NK-92 (cell line): ENCODE data around the gene CTNNA2.

Experiments
- DNase-seq: peaks from one replicate; lab custom pipeline; 2025; ENCODE audit not compliant: unreplicated experiment; lab: John Stamatoyannopoulos, UW

The CTNNA2 gene

DNA sequence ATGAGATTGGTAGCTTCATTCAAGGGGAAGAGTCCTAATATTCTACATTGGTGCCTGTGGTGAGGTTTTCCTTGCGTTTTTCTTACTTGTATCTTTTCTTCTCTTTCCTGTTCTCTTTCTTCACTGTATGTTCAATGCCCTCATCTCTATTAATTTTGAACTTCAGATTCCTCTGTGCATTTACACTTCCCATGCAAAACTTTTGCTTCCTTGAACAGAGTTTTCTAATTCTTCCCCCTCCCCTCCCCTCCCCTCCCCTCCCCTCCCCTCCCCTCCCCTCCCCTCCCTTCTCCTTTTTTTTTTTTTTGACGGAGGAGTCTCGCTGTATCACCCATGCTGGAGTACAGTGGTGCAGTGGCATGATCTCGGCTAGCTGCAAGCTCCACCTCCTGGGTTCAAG, 403.4 kb downstream of the CTNNA2 start:
- DNase-seq, result no peak

GRCh38 chr2:79920512-79921076, 407.7 kb downstream of the CTNNA2 start:
- DNase-seq, result no peak

- DNase-seq, result no peak
Measured at GRCh38 chr2:79929624-79930023, 416.8 kb downstream of the CTNNA2 start.

DNA sequence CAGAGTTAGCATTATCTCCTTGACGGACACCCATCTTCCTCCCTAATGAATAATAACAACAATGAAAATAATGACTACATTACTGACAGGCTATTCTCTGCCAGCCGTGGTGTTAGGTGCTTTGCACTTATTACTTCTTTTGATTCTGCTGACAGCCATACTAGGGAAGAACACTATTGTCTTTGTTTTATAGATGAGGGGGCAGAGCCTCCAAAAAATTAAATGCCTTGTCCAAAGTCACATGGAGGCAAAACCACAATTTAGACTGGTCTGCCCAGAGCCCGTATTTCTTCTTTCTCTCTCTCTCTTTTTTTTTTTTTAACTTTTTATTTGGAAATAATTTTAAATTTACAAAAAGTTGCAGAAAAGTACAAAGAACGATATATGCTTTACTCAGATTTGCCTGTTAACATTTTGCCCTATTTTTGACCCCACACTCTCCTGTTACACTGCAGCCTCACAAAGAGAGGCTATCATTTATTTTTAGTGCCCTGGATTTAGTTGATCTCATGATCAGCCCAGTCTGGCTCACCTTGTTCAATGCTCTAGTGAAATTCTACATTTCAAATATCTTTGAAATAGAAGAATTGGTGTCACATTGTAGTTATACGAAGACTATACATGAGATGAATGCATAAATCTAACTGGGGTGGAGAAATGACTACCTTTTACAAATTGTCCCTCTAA, 422.3 kb downstream of the CTNNA2 start:
- DNase-seq, result no peak

GRCh38 chr2:79935771-79936657, 423.2 kb downstream of the CTNNA2 start:
- DNase-seq, result no peak

DNA sequence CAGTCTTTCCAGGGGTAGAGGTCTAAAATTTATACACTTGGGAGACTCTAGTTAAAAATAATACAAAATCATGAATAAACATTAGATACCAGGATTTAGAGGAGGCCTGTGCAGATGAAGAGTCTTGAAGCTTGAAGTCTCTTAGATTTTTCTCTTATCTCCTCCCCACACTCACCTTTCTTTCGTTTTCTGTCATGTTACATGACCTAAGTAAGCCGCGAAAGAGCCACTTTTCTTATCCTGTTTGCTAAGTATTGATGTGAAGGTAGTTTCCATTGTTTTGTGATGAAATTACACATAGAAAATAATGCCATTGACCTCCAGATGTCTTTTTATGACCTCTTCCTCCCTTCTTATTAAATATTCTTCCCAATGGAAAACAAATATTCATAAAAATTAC, 423.9 kb downstream of the CTNNA2 start:
- no peak for DNase-seq

GRCh38 chr2:79938648-79939047, 425.8 kb downstream of the CTNNA2 start:
- DNase-seq, result no peak

- no peak for DNase-seq
Measured at GRCh38 chr2:79940364-79940763, 427.5 kb downstream of the CTNNA2 start.

- DNase-seq, result no peak
Measured at GRCh38 chr2:79941179-79941578, 428.3 kb downstream of the CTNNA2 start.

DNA sequence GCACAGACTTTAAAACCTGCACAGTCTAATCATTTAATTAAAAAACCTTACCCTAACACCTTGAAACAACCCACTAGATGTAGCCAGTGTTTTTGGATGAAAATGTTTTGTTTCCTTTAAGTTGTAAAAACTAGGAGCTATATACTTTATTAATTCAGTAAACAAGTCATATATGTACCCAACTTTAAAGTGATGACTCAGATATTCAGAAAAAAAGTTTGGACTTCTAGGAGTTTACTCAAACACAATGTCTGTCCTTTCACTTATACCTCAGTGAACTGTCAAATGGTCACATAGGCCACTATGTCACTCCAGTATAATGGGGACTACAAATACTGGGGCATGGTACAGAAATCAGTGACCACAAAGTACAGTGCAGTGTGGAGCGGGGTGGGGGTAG, 431.4 kb downstream of the CTNNA2 start:
- no peak for DNase-seq

GRCh38 chr2:79945653-79946445, 433.0 kb downstream of the CTNNA2 start:
- no peak for DNase-seq

- no peak for DNase-seq
Measured at GRCh38 chr2:79947751-79948150, 434.9 kb downstream of the CTNNA2 start.

- DNase-seq, result no peak
Measured at GRCh38 chr2:79950526-79950925, 437.7 kb downstream of the CTNNA2 start.

- DNase-seq, result no peak
Measured at GRCh38 chr2:79952616-79953015, 439.8 kb downstream of the CTNNA2 start.

GRCh38 chr2:79960035-79960434, 447.2 kb downstream of the CTNNA2 start:
- DNase-seq, result no peak

GRCh38 chr2:79960519-79960918, 447.7 kb downstream of the CTNNA2 start:
- no peak for DNase-seq

DNA sequence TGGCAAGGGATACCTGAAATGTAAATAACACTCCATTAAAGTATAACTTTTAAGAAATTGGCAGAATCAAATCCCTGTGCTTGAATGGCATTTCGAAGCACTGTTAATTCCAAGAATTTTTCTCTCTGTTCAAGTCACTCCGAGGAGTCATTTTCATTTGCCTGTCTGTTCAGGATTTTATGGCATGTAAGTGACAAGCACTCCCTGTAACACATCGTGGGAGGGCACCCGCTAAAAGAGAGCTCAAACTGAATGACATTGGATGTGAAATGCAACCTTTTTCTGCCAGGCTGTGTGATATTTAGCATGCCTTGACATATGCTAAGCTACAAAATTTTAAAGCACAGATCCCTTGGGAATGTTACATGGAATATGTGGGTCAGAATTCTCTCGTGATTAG, 452.1 kb downstream of the CTNNA2 start:
- DNase-seq, result no peak

- DNase-seq, result no peak
Measured at GRCh38 chr2:79966369-79966768, 453.5 kb downstream of the CTNNA2 start.

- DNase-seq, result no peak
Measured at GRCh38 chr2:79966882-79967281, 454.0 kb downstream of the CTNNA2 start.

- no peak for DNase-seq
Measured at GRCh38 chr2:79971807-79972206, 459.0 kb downstream of the CTNNA2 start.

DNA sequence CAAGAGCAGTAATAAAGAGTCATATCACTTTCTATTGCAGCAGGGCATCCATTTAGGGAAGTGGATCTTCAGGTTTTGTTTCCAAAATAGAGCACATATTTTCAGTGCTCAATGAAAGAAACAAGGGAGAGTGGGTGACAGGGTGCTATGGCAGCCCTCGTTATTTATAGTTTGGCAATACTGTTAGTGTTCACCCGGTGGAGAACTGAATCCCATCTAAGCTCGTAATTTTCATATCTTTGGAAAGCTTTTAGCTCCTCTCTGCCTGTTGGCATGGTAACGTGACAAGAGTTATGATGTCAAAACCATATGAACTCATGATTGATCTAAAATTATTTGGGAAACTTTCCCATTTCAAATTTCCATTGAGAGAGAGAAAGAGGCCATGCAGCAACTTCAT, 459.8 kb downstream of the CTNNA2 start:
- no peak for DNase-seq
